Skin of body (tissue), 2 donors: ENCODE data around the gene PHF12. TPM values are rescaled to one million over a fixed set of nuclear protein-coding genes. Genes with fewer than 3 reads are reported as not detected.

Experiments
- DNase-seq: peaks from one replicate; lab custom pipeline; 2025; lab: John Stamatoyannopoulos, UW
- total RNA-seq: library from RNA; depleted of rRNA; stranded (reverse); fragments of >200 nt; gene quantifications from one replicate; pipeline ENCODE4 v1.2.3, GENCODE V29; 2014

Gene PHF12
- total RNA-seq, 1 donor from 2014 or later = 18.6 TPM

DNA sequence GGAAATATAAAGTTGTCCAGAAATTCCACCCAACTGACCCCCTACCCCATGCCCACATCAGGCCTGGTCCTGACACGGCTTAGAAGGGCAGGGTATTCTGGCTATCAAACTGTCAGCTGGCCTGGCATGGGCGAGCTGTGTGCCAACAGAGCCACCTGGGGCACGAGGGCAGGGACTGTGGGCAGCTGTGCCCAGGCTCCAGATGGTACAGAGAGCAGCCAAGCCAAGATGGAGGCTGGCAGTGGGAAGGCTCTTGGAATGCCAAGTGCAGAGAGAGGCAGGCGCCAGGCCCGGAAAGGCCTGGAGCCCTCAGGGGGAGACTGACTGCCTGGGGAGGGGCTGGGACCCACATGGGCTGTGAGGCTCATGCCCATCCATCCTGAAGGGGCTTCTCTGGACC, 24.3 kb upstream of the PHF12 start:
- no peak for DNase-seq

DNA sequence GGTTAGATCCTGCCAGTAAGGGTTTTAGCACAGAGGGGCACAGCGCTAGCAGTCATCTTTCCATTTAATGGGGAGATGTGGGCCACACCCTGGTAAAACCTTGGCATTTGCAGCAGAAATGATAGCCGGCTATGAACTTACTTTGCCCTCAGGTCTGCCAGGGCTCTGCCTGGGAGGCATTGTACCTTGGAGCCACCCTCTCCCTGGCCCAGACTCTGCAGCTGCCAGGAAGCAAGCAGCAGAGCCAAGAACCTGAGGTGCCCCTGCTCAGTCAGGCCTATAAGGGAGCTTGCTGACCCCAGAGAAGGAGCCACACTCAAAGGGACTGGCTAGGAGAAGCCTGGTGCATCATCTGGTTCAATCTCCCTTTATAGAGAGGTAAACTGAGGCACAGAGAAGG, 23.7 kb upstream of the PHF12 start:
- no peak for DNase-seq

DNA sequence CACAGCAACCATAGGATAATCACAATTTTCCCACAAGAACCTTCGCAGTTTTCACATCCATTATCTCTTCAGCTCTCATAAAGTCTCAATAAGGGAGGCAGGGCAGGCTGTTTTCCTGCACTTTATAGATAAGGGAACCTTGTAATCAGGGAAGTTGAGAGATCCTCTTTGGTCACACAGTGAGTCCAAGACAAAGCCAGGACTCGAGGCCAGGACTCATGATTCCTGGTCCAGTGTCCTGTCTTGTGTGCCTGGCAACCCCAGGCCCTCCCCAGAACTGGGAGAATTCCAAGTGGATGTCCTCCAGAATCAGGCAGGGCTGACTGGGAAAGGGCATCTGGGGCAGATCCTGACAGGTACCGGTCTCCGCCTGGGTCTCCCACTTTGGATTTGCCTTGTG, 23.1 kb upstream of the PHF12 start:
- DNase-seq = no peak

DNA sequence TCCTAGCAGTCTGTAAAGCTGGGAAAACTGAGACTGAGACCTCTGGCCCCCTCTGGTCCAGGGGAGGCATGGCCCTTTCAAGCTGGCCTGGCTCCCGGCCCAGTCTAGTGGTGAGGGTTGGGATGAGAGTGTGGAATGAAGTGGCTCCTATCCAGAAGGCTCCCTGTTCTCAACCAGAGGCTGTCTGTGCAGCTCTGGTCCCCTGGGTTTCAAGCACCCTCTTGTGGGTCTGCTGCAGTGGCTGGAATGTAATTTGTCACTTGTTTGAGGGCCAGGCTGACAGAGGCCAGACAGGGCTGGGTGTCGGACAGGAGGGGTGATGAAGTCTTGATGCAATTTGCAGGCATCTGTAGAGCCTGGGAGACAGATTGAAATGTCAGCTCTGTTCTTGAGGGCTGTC, 22.1 kb upstream of the PHF12 start:
- DNase-seq = no peak

DNA sequence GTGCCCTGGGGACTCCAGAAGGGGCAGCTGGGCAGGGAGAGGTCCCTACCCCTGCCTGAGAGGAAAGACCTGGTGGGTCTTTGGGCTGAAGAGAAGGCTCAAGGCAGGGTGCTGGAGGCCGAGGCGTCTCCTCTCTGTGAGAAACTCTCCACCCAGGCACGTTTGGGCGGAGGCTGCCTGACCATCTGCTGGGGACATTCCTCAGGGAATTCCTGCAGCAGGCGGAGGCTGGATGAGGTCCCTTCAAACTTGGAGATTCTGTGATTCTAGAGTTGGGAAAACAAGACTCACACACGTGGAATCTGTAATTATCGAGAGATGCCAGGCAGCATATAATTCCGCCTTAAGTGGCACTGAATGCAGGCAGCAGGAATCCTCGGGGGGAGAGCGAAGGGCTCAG, 21.1 kb upstream of the PHF12 start:
- DNase-seq = no peak

DNA sequence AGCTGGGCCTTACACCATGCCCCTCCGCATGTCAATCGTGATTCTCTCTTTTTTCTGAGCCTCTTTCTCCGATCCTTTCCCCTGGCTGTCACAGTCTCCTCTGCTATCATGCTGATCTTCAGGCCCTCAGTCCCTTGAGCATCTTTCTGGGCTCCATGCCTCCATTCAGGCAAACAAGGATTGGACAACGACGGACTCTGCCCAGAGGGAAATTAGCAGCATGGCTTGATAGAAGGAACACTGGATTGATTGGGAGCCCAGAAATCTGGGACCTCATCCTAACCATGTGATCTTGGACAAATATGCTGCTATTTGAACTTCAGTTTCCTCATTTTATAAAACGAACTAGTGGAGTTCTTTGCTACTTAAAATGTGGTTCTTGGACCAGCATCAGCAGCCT, 19.6 kb upstream of the PHF12 start:
- peak; percentile 53 for DNase-seq

DNA sequence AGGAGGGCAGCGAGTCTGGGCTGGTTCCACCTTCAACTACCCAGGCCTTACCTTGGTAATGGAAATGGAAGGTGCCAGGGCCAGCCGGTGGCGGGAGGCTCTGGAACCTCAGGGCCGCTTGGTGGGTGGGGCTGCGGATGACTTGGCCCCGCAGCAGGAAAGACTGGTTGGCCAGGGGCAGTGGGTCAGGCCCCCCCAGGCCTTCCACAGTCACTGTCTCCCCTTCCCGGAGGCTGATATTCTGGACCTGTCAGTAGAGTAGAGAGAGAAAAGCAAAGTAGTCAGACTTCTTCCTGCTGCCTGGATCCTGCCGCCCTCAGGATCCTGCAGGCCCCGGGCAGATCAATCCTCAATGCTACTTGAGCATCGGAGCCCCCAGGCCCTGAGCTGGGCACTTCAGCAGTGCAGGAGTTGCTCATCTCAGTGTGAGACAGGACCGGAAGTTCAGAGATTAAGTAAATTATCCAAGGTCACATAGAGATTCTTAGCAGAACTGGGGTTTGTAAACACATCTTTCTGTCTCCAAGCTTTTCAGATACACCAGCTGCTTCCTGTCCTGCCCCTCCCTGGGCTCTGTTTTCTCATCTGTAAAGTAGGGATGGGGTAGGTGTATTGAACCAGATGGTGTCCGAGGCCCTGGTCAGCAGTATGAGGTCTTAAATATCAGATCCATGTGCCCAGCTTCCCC, 18.5 kb upstream of the PHF12 start:
- DNase-seq = no peak

DNA sequence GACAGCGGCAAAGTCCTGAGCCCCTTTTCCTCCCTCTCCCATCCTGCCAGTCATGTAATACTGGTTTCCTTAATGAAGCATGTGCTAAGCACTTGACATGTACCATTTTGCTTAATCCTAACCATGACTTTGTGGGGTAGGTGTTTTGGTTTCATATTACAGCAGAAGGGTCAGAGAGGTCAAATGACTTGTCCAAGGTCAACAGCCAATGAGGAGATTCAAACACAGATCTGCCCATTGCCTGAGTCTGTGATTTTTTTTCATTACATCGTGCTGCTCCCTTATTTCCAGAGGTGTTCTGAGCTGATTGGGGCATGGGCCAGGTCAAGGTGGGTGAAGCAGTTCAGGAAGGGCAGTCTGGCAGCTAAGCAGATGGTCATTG, 17.6 kb upstream of the PHF12 start:
- no peak for DNase-seq

DNA sequence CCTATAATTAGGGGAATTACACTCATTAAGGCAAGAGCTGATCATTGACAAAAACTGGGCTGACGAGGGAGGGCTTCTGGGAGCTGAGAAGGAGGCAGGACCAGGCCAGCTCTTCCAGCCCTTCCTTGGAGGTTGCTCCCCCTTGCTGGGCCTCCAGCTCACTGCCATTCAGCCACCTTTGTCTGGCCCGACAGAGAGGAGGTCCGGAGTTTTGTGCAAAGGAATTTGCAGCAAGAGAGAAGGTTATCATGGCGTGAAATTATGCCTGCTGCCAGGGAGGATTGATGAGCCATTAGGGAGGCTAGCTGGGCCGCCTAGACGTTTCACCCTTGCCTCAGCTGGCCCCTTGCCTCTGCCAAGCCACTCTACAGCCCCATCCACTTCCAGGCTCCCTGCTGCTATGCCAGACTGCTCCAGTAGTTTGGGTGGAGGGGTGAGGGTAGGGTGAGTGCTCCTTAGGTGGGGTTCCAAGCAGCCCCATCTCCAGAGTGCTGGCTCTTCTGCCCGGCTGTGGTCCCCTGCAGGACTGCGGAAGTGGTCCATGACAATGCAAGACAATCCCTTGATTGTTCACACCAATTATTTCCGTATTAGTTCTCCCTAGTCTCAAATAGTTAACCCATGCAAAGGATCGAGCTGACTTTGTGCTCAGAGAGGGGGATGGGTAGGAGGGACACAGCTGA, 17.1 kb upstream of the PHF12 start:
- DNase-seq = no peak

DNA sequence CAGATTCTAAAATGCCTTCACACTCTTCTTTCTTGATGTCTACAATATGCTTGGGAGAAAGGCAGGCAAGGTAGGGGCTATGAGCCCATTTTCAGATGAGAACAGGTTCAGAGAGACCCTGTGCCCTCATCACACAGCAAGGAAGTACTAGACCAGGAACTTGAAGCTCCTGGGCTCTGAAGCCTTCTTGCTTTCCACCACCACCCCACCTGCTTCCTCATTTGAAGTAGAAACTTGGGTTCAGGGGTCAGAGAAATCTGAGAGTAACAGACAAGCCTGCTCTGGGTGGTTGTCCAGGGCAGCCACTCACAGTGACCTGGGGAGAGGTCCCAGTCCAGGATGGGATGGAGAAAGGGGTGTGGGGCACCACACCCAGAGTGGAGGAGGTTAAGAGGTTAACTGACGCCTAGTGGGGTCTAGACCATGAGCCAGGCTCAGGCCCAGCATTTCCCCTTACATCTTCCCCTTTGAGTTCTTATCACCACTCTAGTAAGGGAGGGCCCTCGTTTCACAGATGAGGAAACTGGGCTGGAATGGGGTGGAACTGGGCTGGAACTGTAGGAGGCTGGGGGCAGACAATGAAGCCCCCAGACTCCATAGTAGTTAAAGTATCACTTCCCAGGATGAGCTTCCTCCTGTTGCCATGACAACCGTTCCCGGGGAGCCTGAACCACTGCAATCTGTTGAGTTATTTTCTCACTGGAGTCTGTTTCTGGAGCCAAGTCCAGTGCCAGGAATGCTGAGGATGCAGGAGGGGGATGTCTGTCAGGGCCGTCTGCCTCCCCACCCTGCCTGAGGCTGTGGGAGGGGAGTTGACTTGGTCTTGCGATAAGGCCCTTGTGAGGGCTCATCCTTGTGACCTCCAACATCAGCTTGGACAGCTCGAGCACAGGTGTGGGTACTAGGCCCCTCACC, 16.2 kb upstream of the PHF12 start:
- no peak for DNase-seq

DNA sequence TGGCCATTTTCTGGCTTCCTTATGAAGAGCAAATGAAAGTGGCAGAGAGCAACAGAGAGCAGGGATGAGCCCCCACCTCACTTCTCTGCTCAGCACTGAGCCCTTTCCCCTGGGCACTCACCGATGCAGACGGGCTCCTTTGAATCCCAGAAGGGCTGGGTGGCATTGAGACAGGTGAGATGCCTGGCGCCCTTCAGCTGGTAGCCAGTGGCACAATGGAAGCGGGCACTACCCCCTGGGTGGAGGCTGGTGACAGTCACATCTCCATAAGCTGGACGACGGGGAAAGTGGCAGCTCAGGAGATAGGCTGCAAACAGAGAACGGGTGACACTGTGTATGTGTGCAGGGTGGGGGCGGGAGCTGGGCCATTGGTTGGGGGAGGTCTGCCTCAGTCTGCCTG, 12.5 kb upstream of the PHF12 start:
- DNase-seq = no peak

DNA sequence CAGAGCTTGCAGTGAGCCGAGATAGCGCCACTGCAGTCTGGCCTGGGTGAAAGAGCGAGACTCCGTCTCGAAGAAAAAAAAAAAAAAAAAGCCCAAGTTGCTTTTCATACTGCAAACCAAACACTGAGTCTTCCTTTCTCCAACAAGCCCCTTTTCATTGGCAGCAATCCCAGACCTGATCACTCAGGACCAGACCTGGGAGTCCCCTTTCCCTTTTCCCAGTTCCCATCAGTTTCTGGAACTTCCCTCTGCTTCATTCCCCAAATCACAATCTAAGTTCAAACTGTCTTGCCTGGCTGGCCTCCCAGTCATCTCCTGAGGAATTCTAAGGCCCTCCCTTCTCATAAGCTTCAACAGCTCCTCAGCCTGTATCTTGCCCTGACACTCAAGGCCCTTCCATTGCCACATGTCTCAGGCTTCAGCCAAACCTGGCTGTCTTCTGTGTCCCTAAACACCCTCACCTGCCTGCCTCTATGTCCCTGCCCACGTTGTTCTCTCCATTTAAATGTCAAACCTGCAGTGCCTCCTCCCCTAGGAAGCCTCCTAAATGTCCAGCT, 11.8 kb upstream of the PHF12 start:
- DNase-seq = no peak

DNA sequence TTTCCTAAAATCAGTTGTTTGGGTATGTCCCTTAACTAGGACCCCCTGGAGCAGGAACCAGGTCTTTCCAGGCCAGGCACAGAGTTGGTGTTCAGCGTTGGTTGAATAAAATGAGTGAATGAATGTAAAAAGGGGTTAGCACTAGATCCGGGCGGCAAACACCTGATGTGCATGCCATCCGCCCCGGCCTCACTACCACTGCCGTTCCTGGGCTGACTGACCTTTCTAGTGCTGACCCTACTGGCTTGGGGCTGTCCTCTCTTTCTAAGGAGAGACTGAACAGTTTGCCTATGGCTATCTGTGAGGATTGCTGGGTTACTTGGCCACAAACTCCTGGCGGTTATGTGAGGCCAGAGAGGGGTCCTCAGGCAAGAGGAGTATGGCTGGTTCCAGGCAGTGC, 10.1 kb upstream of the PHF12 start:
- DNase-seq = no peak

DNA sequence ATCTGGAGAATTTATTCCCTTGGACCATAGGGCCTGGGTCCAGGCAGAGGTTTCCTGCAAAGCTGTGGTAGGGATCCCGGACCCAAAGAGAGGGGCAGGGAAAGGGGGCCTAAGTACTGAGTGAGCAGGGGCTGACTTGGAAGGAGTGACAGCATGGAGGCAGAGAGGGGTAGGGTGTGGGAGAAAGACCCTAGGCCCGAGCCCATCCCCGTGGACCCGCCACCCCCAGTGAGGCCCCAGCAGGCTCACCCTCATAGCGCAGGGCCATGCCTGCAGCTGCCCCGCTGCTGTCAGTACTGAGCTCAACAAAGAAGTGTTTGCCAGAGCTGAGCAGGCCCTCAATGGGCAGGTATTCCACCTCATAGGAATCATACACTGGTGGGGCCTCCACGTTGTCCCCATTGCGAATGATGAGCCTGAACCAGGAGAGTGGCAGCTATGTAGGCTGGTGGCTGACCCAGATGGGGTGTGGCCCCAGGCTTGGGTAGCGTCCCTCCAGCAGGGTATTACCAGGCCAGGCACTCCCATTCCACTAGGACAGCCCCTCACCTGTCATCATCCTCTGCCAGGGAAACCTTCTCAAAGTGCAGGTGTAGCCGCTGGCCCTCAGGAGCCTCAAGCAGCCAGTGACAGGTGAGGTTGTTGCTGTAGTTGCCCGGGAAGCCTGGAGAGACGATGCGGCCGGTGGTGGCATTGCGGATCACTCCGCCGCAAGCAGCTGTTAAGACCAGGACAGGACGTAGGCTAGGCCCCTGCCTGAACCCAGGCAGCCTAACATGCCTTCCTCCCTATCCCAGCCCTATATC, 9.1 kb upstream of the PHF12 start:
- no peak for DNase-seq

DNA sequence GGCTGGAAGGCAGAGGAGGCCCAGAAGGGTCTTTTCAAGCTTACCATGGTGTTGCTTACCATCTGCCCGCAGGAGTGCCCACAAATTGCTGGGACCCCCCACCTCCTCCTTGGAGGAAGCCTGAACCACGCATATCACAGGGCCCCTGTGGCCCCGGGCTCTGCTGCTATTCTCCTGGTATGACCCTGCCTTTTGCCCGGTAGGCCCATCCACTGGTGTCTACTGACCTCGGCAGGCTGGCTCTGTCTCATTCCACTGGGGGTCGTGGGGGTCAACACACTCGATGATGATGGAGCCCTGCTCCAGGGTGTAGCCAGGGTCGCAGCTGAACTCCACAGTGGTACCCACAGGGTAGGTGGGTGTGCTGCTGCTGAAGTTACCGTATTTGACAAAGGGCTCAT, 8.2 kb upstream of the PHF12 start:
- DNase-seq = no peak

DNA sequence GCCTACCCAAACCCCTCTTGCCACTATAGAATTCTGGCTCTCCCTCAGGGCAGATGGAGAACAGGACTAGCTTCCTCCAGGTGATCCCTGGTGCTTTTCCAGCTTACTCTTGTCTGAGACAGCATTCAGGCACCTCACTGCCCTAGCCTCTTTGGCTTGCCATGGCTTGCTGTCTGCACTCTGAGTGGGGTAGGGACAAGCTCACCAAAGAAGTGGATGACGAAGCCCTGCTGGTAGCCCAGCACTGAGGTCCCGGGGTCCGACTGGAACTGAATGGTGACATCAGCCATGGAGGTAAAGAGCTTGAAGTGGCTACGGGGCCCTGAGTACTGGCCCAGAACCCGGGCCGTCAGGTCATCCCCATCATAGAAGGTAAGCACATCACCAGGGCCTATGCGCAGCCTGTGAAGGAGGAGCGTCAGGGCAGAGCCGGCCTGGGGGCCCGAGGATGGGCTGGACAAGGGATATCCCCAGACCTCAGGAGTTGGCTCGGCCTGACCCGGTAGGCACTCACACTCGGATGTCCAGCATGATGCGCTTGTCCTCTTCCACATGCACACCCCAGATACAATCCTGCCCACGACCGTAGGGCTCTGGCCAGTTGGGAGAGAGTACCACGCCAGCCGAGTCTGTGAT, 7.6 kb upstream of the PHF12 start:
- DNase-seq = no peak

DNA sequence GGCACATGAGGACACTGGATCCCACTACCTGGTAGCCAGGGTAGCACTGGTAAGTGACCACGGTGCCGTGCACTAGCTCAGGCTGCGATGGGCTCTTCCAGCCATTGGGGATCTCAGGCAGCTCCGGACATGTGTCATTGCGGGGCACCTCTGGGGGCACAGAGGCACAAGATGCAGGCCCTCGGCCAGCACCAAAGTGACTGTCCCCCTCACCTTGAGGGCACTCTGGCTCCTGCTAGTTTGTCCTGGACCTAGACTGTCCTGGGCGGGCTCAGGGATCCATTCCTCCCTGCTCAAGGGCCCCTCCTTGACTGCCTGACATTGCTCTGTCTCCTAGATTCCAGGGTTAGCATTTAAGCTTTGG, 6.7 kb upstream of the PHF12 start:
- no peak for DNase-seq

DNA sequence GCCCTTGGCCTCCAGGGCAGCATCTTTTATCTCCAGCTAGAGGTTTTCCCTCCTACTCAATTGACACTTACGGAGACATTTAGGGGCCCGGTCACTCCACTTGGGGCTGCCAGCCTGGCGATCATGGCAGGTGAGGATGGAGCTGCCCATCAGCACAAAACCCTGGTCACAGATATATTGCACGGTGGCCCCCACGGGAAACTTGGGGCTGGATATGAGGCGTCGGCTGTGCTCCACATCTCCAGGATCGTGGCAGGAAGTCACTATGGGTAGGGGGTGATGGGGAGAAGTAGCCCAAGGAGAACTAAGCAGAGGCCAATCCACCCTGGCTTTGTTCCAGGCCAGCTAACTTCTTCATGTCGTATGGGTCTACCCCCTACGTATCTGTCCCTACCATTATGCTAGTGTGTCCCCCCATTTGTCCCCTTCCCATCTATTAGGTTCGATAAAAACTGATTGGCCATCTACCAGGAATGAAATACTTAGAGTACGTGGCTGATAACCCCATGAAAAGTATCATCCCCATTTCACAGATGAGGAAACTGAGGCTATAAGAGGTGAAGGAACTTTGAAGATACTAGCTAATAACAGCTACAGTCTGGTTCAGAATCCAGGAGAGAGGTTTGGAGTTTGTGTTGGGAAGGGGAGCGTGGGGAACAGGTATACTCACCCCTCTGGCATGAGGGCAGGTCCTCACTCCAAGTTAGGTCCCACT, 6.1 kb upstream of the PHF12 start:
- no peak for DNase-seq

DNA sequence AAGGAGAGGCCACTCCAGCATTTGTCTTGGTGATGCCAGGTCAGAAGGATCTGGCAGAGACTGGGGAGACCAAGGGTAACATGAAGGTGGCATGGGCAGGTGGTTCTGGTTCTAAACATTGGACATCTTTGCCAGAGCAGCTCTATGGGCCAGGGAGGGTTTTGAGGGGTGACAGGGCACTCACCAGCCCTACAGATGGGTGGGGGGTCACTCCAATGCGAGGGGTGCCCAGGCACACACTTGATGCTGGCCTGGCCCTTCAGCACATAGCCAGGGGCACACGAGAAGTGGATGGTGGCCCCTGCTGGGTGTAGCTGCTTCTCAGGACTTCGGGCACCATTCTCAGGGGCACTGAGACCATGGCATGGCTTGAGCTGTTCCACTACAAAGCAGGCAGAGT, 5.5 kb upstream of the PHF12 start:
- DNase-seq = no peak

DNA sequence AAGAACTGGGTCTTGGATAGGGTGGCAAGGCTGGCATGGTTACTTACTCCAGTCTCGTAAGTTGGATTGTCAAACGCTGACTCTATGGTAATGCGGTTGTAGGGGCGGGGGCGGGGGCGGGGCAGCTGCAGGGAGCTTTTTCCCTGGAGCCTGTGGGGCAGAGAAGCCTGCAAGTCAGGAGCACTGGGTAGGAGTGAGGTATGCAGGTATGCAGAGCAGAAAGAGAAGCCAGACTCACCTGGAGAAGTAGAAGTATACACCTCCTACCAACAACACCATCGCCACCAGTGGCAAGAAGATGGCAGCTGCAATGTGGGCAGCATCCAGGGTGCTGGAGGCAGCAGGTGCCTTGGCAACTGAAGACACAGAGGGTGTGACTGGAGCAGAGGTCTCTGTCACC, 4.8 kb upstream of the PHF12 start:
- DNase-seq = no peak
